ENCODE data around the gene FGF11. TPM values are rescaled to one million over a fixed set of nuclear protein-coding genes. Genes with fewer than 3 reads are reported as not detected.

The FGF11 gene
- total RNA-seq, 4 donors from 2014 or later, result 1.2 to 7.4 (median 4.1) TPM

GRCh38 chr17:7426896-7427489 lies 12.3 kb upstream of the FGF11 start:
- Histone ChIP-seq H3K27me3 (no peaks in the 10 kb centered on the region), H3K4me3 (no peak overlapping the region), H3K4me1 (no peaks in the 10 kb centered on the region), H3K27ac (no peak overlapping the region), H3K9me3 (no peaks in the 10 kb centered on the region), H3K36me3 (no peaks in the 10 kb centered on the region)
- in situ Hi-C loops (cut with MboI; ENCODE audit: low sequenced_read_pairs in 4 of 4), result loop anchor here in 1 of 4 donors (25.0 kb wide), 1 partner anchor 135 kb away; the partner anchor contains the start of genes SENP3 and TNFSF13
- TF ChIP-seq POLR2A (IDR thresholded peaks at IDR 0.05), result no peak
- no peak for TF ChIP-seq CTCF (IDR thresholded peaks at IDR 0.05 in 4 of 5, conservative IDR thresholded peaks at IDR 0.05 in 1 of 5)
- intact Hi-C loops (cut with DNase I; ENCODE audit: low total_unique reads), result no loop called here
- ATAC-seq (no peak), DNase-seq (no peak)

GRCh38 chr17:7427549-7427948 lies 11.8 kb upstream of the FGF11 start:
- in situ Hi-C loops (cut with MboI; ENCODE audit: low sequenced_read_pairs in 4 of 4), result loop anchor here in 1 of 4 donors (25.0 kb wide), 1 partner anchor 135 kb away; the partner anchor contains the start of genes SENP3 and TNFSF13

GRCh38 chr17:7428557-7428956 lies 10.8 kb upstream of the FGF11 start, which contains the start of gene SPEM3:
TSS of gene SPEM3 (plus strand) at chr17:7428857. CDS start at chr17:7428903, 46 bp downstream.
- in situ Hi-C loops (cut with MboI; ENCODE audit: low sequenced_read_pairs in 4 of 4) (loop anchor here in 1 of 4 donors (25.0 kb wide), 1 partner anchor 134 kb away; the partner anchor contains the start of genes SENP3 and TNFSF13), intact Hi-C loops (cut with DNase I; ENCODE audit: low total_unique reads) (no loop called here)
- Histone ChIP-seq H3K36me3 (no peaks in the 10 kb centered on the region), H3K4me1 (no peaks in the 10 kb centered on the region), H3K27me3 (no peaks in the 10 kb centered on the region), H3K27ac (no peak within 1 kb of the TSS), H3K9me3 (no peaks in the 10 kb centered on the region), H3K4me3 (no peak within 1 kb of the TSS)
- TF ChIP-seq POLR2A (IDR thresholded peaks at IDR 0.05) (no peak), CTCF (IDR thresholded peaks at IDR 0.05 in 4 of 5, conservative IDR thresholded peaks at IDR 0.05 in 1 of 5) (no peak)
- no peak for DNase-seq
- no peak for ATAC-seq

More at GRCh38 chr17:7427549-7427948, 11.8 kb upstream of the FGF11 start:
- ATAC-seq (no peak), DNase-seq (no peak)
- H3K27me3 ChIP-seq, result no peaks in the 10 kb centered on the region
- intact Hi-C loops (cut with DNase I; ENCODE audit: low total_unique reads), result no loop called here
- H3K9me3 ChIP-seq, result no peaks in the 10 kb centered on the region
- H3K27ac ChIP-seq, result no peak overlapping the region
- H3K4me1 ChIP-seq, result no peaks in the 10 kb centered on the region
- no peaks in the 10 kb centered on the region for H3K36me3 ChIP-seq
- TF ChIP-seq POLR2A (IDR thresholded peaks at IDR 0.05), result no peak
- no peak for TF ChIP-seq CTCF (IDR thresholded peaks at IDR 0.05 in 4 of 5, conservative IDR thresholded peaks at IDR 0.05 in 1 of 5)
- H3K4me3 ChIP-seq, result no peak overlapping the region

- H3K4me1 ChIP-seq, result peaks cover 0 to under 1% of the 10 kb centered on the region in 2 donors
- TF ChIP-seq POLR2A (IDR thresholded peaks at IDR 0.05) (no peak), CTCF (IDR thresholded peaks at IDR 0.05 in 4 of 5, conservative IDR thresholded peaks at IDR 0.05 in 1 of 5) (no peak)
- no peaks in the 10 kb centered on the region for H3K36me3 ChIP-seq
- H3K27me3 ChIP-seq, result no peaks in the 10 kb centered on the region
- intact Hi-C loops (cut with DNase I; ENCODE audit: low total_unique reads) (no loop called here), in situ Hi-C loops (cut with MboI; ENCODE audit: low sequenced_read_pairs in 4 of 4) (loop anchor here in 1 of 4 donors (25.0 kb wide), 1 partner anchor 133 kb away; the partner anchor contains the start of genes SENP3 and TNFSF13)
- no peak overlapping the region for H3K27ac ChIP-seq
- no peaks in the 10 kb centered on the region for H3K9me3 ChIP-seq
- no peak for ATAC-seq
- H3K4me3 ChIP-seq, result no peak overlapping the region
- no peak for DNase-seq
Observed at GRCh38 chr17:7429722-7430121, 9.6 kb upstream of the FGF11 start.

Measured in gastrocnemius medialis (tissue), 4 donors.